Activated CD4-positive, alpha-beta T cell treated with anti-CD3 and anti-CD28 coated beads, Interleukin-2, amount 50 U/mL, for 48 hours (primary cell): Measurements from ENCODE around the gene ANKRD29.
"Not testable (repeated sequence)": the region's sequence is repeated elsewhere in the genome, so short reads cannot be mapped to it uniquely, and the experiment has no call there.

Source experiments
- DNase-seq, 2 experiments: peaks; one replicate each; pipeline ENCODE4 v3.0.0-alpha.2; 2020

Gene ANKRD29

DNA sequence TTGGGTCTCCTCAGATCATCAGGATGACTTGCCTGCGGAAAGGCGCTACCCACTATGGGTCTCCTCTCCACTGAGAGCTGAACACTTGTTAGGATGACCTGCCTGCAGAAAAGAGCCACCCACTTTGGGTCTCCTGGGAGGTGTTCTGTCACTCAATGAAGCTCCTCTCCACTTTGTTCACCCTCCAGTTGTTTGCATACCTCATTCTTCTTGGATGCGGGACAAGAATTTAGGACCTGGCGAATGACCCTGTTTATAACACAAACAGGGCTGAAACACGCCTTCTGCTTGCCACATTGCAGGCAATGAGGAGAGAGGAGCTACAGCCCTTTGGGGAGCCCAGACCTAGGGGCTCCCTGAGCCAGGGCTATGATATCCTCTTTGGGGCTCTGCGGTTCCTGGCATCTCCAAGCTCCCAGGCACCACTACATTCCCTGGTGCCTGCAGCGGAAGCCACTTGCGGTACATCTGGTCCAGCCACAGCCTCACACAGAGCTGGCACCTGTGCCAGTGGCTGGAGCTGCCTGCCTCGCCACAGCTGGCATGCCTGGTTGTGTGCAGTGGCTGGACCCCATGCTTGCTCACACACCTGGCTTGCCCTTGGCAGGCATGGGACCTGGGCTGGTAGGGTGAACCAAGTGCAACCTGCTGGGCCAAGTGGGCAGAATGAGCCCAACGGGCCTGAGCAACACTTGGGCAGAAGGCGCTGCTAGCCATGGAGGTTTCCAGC is 20.6 kb downstream of the ANKRD29 start:
- DNase-seq: no peak

DNA sequence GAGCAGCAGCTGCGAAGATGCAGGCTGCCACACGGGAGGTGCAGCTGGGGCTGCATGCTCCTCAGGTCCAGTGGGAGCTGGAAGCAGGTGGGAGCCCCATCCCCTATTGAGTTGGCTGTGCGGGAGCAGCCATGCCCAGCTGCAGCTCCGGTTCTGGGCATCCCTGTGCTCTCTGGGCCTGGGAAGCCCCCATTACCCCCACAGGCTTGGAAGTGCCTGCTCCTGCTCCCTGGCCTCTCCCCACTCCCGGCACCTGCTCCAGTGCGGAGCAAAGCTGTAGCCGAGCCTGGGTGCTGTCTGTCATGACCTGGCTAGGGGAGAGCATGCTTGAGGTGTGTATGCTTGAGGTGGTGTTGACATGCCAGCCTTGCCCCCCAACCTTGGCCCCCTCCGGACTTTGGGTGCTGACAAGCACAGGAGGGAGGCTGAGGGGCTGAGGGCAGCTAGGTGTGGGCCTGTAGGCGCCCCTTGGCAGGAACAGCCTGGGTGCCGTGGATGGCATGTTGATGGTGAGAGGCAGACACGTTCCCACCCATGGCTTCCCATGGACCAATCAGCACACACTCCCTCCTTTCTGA is 21.5 kb downstream of the ANKRD29 start:
- no peak for DNase-seq

DNA sequence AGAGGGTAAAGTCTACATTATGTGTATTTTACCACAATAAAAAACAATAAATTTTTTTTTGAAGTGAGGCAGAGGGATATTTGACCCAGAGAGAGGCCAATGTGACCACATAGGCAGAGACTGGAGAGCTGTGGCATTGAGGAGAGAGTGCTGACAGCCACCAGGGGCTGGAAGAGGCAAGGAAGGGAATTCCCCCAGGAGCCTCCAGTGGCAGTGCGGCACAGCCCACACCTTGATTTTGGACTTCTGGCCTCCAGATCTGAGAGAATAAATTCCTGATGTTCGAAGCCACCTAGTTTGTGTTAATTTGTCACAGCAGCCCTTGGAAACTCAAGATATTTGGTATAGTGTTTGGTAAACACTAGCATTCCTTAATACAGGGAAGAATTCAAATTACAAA is 22.7 kb downstream of the ANKRD29 start:
- DNase-seq: no peak

DNA sequence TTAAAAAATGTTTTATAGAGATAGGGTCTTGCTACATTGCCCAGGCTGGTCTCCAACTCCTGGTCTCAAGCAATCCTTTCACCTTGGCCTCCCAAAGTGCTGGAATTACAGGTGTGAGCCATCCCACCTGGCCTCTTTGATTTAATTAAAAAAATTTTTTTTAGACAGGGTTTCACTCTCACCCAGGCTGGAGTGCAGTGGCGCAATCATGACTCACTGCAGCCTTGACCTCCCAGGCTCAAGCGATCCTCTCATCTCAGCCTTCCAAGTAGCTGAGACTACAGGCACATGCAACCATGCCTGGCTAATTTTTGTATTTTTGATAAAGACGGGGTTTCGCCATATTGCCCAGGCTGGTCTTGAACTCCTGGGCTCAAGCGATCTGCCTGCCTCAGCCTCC is 26.3 kb downstream of the ANKRD29 start:
- not testable (repeated sequence) for DNase-seq

DNA sequence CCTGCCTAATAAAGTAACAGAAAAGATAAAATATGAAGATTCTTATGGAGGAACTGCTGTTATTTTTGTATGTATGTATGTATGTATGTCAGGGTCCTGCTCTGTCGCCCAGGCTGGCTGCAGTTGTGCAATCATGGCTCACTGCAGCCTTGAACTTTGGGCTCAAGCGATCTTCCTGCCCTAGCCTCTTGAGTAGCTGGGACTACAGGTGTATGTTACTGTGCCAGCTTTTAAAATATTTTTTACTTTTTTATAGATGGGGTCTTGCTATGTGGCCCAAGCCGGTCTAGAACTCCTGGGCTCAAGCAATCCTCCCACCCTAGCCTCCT is 26.7 kb downstream of the ANKRD29 start:
- no peak for DNase-seq

DNA sequence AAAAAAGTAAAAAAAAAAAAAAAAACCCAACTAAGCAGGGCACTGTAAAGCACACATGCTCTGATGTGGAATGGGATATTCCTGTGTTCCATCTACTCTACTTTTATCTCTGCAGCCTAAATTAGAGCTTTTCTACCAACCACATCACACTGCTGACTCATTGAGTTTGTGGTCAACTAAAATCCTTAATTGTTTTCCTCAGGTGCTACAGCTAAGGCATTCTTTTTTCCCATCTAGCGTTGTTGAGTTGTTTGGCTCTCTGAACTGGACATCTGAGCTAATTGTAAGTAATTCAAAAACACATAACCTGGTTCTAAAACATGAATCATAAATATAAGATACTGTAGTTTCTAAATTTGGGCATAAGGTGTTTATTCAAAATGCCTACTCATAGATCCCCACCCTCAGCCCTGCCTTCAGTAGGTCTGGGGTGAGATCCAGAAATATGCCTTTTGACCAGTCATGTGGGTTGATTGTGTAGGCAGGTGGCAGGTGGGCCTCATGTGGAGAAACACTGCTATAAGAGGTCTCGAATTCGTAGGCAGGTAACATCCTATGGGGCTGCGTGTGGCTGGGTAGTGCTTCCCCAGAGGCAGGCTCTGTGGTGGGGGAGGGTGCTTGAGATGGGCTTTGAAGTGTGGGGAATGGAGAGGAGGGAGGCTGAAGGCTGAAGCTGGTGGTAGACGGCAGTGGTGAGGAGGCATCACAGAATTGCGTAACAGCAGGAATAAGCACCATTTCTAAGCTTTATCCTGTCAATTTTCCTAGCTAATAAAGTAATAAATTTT is 27.2 kb downstream of the ANKRD29 start:
- no peak for DNase-seq

DNA sequence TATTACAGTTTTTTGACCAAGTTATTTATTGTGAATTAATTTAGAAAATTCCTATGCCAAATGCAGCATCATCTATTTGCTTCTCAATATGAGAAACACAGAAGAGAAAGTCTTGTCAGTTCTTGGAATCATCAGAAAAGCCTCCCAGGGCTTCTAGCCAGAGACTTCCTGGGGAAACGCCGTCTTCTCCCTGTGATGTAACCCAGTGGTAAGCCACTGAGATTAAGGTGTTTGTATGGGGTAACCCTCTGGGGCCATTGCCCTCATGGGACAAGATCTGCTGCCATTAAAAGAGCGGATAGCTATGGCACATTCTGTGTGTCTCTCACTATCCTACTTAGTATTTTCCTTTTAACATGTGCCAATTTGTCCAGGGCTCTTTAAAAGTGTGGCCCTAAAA is 28.0 kb downstream of the ANKRD29 start:
- no peak for DNase-seq

DNA sequence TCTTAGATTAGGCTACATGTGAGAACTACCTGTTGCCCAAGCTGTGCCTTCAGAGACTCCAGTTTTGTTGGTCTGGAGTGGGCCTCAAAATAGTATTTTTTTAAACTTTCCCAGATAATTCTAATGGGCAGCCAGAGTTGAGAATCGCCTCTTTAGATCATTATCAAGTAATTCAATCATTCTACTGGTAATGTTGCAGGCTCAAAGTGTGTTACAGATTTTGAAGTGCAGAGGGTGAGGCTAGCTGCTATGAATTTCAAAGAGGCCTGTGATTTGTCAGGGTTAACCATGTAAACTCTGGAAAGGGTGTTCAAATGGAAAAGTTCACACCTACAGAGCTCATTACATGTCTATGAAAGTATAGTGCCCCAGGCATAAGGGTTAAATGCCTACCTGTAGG is 30.1 kb downstream of the ANKRD29 start:
- no peak for DNase-seq

DNA sequence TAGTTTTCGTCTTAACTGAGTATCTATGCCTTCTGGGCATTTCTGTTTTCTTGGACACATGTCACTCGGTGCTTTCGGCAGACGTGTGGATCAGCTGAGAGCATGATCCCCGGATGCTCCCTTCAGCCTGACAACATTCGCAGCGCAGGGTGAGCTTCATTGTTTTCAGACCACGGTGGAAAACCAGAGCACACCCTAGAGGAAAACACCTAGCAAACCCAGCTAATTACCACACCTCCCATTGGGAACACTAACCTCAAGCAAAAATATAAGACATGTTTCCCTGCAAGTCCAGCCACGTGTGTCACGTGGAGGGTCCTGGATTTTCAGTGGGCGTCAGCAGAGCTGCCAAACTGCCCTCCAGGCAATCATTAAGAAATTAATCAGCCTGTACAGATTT is 31.0 kb downstream of the ANKRD29 start:
- no peak for DNase-seq

DNA sequence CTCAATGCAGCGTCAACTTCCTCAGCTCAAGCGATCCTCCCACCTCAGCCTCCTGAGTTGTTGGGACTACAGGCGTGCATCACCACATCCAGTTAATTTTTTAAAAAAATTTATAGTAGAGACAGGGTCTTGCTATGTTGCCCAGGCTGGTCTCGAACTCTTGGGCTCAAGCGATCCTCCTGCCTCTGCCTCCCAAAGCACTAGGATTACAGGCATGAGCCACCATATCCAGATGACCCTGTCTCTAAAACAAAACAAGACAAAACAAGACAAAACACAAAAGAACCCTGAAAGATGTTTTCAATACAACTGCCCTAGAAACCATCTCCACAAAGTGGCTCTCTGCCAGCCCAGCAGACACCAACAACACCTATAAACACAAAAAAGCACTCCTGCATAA is 31.4 kb downstream of the ANKRD29 start:
- no peak for DNase-seq

DNA sequence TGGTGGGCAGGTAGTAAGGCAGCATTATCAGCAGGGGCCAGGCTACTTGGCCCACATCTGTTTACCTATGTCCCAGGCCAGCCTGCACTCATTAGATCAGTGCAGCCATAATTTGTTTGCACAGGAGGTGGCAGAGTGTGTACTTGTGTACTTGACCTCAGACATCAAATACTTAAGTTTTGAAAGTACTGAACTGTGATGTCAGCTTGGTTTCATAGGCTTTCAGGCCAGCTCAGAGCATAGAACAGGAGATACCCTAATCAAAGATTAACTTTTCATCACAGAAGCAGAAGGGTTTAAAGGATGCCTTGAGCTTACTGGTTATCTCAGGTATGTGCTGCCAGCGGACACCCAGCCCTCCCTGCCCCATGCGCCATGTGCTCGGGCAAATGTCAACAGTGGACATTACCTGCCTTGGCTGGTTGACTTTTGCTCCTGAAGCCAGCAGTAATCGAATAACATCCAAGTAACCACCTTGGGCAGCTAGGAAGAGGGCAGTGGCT is 33.2 kb downstream of the ANKRD29 start:
- DNase-seq: no peak

DNA sequence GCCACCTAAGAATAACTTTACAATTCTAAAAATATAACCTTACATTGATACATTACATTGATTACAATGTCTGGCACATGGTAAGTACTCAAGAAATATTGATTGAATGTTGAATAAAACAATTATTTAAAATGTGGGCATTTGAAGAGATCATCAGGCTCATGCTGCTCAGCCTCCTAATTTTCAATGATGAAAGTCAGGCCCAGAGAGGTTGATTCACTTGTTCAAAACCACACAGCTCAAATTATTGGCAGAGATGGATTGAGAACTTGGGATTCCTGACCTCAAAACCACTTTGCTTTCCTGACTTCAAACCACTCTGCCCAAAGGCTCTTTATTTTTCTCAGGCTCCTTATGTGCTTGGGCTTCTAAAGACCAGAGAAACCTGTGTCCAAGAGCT is 34.7 kb downstream of the ANKRD29 start:
- DNase-seq: no peak

DNA sequence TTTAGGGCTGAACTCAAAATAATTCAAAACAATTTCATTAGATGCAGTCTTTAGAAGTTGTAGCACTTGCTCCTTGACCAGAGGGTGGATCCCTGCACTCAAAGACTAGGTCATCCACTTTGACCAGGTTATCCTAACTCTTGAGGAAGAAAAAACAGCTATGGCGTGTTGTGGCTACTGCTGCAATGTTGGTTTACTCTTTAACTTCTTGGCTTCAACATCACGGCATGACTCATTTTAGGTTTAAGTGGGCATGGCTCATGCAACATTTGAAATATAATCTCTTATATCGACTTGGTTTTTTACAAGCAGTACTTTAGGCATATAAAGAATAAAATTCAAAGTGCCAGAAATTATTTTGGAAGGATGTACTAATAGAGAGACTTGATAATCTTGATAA is 35.4 kb downstream of the ANKRD29 start:
- DNase-seq: no peak

DNA sequence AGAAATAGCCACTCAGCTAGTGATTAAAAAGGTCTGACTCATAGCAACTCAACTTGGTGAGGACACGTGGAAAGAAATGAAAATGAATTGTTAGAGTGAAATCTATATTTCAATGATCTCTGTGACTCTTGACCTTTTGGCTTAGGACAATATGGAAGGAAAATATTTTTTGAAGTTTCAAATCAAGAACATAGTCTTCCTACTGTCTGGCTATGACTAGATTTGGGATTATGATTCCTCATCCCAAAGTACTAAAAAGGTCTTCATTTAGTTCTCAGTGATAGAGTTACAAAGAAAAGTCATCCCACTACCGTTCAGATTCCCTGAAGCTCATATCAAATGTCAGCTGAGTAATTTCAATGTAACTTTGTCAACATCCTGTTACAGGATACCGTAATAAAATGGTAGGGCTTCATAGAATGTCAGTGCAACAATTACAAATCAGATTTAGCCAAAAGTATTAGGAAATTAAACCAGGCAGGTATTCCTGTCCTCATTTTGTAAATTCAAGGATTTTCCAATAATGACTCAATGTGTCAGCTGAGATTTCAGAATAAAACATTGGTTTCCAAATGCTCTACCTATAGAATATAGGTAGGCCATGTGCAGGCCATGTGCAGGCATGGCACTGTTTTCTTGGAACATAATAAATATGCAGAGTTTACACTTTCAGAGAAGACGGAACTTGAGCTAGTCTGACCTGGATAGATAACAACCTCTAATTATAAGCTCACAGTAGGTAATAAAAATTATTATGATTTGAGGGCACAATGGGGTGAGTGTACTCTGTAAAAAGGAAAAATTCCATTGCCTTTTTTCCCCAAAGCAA is 36.0 kb downstream of the ANKRD29 start:
- DNase-seq: no peak

DNA sequence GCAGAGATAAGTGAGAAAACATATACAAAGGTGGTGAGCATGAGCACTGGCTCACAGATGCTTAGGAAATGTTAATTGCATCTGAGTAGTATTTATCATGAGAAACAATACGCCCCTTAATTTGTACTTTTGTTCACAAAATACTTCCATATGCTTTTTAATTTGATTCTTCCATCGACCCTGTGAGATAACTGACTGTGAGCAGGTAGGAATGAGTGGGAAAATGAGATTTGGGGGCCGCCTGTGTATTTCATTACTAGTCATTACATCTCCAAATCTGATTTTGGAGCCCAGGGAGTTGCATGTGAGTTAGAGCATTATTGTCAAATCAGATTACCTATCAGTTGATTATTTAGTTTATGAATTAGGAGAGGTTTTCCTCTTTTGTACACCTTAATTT is 39.7 kb downstream of the ANKRD29 start:
- no peak for DNase-seq

DNA sequence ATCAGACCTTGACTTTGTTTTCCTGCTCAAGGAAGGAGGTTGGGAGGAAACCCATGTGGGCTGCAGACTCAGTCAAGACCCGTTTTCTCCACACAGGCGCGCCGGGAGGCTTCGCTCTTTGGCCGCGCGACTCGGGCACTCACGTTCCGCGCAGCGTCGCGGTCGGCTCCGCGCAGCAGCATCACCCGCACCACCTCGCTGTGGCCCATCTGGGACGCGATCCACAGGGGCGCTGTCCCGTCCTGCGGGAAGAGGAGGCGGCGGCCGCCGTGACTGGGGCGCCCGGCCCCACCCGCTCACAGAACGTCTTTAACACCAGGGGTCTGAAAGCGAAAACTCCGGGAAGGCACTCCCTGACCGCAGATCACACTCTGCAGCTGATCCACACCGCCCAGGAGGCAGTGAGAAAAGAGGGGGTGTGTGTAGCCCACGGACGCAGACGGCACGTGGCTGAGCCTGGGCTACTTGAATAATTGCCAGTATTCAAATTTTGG is 43.3 kb downstream of the ANKRD29 start:
- DNase-seq: peak; percentile 5 to 13

DNA sequence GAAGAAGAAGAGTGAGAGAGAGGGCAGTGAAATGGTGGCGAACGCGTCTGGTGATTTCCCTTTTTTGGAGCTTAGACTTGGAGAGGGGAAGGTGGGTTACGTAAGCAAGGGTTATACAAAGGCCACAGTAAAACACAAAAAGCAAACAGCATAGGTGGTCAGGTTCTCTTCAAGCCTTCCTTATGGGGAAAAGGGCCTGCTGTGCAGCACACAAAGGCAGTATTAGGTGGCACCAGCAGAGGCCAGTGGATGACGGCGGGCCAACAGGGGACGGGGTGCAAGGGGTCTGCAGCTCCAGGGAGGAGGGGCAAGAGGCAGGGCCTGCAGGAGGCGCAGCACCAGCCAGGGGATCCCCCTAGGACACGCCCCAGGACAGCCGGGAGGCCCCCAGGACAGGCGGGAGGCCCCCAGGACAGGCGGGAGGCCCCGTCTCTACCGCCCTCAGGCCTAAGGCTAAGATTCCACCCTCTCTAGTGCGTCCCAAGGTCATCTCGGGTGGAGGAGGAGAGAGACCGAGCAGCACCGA is 43.8 kb downstream of the ANKRD29 start:
- no peak for DNase-seq

DNA sequence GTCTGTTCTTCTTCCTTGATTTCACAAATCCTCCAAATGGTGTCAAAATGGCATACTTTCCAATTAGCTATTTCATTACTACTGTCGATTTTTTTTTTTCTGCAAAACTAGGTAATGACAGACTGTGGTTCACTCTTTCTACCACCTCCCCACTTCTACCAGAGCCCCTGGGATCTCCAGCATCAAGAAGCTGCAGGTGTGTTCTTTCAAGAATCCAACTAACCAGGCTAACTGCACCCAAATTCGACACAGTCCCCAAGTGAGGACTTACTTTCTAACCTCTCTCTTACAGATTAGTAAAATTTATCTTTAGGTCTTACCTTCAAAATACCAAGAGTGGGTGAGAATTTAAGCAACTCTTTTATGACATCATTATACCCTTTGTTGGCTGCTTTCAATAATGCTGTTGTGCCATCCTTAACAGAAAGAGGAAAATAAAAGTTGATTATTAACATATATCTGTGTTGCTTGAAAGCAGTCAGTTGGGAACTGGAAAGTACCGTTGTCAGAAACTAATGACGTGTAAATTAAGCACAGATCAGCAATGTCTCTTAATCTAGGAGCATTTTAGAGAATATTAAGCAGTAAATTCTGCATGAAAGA is 45.2 kb downstream of the ANKRD29 start:
- no peak for DNase-seq

DNA sequence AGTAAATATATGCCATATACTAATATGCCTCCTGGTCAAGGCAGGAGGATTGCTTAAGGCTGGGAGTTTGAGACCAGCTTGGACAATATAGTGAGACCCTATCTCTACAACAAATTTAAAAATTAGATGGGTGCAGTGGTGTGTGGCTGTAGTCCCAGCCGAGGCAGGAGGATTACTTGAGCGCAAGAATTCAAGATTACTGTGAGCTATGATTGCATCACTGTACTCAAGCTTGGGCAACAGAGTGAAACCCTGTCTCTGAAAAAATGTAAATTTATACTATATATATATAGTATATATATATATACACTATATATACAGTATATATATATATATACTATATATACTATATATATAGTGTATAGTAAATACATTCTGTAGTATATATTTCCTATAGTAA is 46.5 kb downstream of the ANKRD29 start:
- DNase-seq: no peak

DNA sequence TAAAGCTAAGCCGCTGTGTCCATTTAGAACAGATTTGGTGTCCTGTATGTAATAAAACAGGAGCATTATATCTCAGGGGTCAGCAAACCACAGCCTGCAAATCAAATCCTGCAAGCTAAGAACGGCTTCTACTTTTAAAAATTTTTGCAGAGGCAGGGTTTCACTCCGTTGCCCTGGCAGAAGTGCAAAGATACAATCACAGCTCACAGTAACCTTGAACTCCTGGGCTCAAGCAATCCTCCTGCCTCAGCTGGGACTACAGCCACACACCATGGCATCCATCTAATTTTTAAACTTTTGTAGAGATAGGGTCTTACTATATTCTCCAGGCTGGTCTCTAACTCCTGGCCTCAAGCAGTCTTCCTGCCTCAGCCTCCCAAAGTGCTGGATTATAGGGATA is 47.8 kb downstream of the ANKRD29 start:
- no peak for DNase-seq

DNA sequence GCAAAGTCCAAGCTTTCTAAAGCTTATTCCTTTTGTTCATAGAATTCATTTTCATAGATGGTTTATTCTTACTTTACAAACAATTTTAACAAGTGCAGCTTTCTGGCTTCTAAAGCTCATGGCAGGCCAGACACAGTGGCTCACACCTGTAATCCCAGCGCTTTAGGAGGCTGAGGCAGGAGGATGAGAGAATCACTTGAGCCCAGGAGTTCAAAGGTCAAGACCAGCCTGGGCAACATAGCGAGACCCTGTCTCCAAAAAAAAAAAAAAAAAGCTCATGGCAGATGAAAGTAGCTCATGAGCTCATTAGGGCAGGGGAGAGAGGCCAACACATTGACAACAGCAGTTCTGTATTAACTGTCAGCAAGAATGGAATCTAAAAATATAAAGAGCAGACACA is 48.3 kb downstream of the ANKRD29 start:
- DNase-seq: no peak

DNA sequence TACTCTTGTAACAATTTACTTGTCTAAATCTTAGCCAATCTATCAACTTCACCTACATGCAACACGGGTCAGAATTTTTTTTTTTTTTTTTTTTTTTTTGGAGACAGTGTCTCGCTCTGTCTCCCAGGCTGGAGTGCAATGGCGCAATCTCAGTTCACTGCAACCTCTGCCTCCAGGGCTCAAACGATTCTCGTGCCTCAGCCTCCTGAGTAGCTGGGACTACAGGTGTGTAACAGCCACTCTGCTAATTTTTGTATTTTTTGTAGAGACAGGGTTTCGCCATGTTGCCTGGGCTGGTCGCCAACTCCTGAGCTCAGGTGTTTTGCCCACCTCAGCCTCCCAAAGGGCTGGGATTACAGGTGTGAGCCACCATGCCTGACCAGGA is 49.6 kb downstream of the ANKRD29 start:
- not testable (repeated sequence) for DNase-seq
